ENCODE data around the gene IKZF1. TPM values are rescaled to one million over a fixed set of nuclear protein-coding genes. Genes with fewer than 3 reads are reported as not detected.

The IKZF1 gene
- polyA plus RNA-seq, 2 of the 4 experiments (the other 2 are of a cell fraction), result not detected

DNA sequence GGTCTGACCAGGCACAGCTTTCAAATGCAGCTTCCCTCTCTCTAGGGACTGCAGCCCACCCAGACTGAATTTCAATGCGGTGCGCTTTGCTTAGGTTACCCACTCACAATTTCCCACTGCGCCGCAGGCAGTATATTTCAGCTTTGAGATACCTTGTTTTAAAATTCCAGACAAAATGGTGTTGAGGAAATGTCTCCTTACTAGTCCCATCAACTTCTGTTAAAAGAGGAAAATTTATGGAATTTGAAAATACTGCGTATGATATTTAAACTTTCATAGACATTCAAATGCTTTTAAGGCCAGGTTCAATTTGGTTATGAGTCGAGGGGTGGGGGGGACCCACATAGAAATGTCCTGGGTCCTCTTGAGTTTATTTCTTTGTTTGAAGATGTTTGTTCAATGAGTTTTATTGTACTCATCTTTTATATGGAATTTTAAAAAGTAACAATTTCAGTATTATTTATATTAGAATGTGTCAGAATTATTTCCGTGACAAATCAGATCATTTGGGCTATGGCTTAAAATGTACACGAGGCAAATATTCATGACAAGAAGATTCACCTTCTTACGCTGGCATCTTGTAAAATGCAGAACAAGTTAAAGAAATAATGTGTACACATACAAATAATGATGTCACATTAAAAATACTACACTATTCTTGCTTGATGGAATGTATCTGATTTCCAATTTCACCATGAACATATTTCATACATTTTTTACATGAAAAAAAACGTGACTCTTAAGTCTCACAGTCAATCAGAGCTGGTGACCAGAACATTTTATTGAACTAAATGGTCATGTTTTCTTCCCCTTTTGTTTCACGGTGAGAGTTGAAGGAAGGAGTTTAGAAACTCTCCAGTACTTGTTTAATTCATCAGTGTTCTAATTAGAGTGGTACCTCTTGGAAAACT is 1.3 kb downstream of the IKZF1 start:
- ChIA-PET POLR2A (no interaction called here), CTCF (interaction anchor here (0.6 kb wide), 1 partner anchor 835 kb away, joined by 3 read pairs; no protein-coding TSS in a partner anchor)
- ATAC-seq (no peak), DNase-seq (ENCODE audit: low read depth in 1 of 2, low spot score in 1 of 2) (no peak), FAIRE-seq (no peak)
- no peak overlapping the region for H3K27ac ChIP-seq
- H3K4me1 ChIP-seq, result 0 out of 3 replicates have a peak, but pooled peaks cover 7% of the 10 kb centered on the region
- WGBS (ENCODE audit: missing lambda C conversion rate), result 65% methylated on average over 11 of the region's 11 CpGs
- H3K4me3 ChIP-seq, result no peak overlapping the region
- no peak overlapping the region for H3K4me2 ChIP-seq
- no peaks in the 10 kb centered on the region for H3K9me3 ChIP-seq
- TF ChIP-seq HOXA7 (CRISPR knock-in tag; IDR thresholded peaks at IDR 0.05) (no peak), ZFP36 (IDR thresholded peaks at IDR 0.05; ENCODE audit: borderline replicate concordance, partially characterized antibody) (no peak), FOSB (CRISPR knock-in tag; IDR thresholded peaks at IDR 0.05) (no peak), TP53 (CRISPR knock-in tag; IDR thresholded peaks at IDR 0.05) (no peak), HES2 (IDR thresholded peaks at IDR 0.05) (no peak), EHMT2 (IDR thresholded peaks at IDR 0.05; ENCODE audit: low read depth) (no peak)

GRCh38 chr7:50306494-50307367 is 2.2 kb downstream of the IKZF1 start:
- Histone ChIP-seq H3K9me3 (no peaks in the 10 kb centered on the region), H3K4me3 (no peak overlapping the region), H3K27ac (no peak overlapping the region), H3K4me2 (no peak overlapping the region), H3K4me1 (0 out of 3 replicates have a peak, but pooled peaks cover 7% of the 10 kb centered on the region)
- ChIA-PET CTCF (no interaction called here), POLR2A (no interaction called here)
- DNase-seq (ENCODE audit: low read depth in 1 of 2, low spot score in 1 of 2), result no peak
- ATAC-seq, result no peak
- no peak for TF ChIP-seq ZSCAN20 (CRISPR knock-in tag; IDR thresholded peaks at IDR 0.05)
- no peak for TF ChIP-seq MAZ (IDR thresholded peaks at IDR 0.05; ENCODE audit: borderline replicate concordance, low read depth, low read length)
- no peak for TF ChIP-seq HOXB5 (CRISPR knock-in tag; IDR thresholded peaks at IDR 0.05)
- 54% methylated on average over 10 of the region's 10 CpGs for WGBS (ENCODE audit: missing lambda C conversion rate)
- FAIRE-seq, result no peak

DNA sequence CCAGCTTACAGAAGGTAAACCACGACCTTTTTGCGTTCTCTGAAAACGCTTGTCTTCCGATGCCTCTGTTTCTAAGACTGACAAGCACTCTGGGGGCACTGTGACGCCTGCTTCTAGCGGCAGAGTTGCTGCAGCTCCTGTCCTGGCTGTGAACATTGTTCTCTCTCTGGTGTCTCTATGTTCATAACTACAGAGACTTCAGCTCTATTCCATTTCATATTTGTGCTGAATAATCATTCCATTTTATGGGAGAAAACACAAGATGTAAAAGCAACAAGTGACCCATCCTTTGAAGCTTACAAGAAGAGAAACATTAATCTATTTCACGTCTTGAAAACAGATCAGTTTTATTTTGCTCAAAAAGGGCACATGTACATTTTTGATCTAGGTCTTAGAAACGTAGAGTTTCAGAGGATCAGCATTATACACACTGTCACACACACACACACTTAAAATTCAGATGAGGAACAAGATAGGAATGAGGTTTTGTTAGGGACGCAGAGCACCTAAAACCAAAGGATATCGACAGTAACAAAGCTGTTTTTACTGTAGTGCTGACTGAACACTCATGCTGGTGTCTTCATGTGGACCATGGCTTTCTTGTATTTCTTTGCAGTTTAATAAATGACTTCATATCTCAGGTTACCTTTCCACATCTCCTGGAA is 3.0 kb downstream of the IKZF1 start:
- Histone ChIP-seq H3K9me3 (no peaks in the 10 kb centered on the region), H3K4me1 (0 out of 3 replicates have a peak, but pooled peaks cover 7% of the 10 kb centered on the region), H3K27ac (no peak overlapping the region), H3K4me3 (no peak overlapping the region), H3K4me2 (no peak overlapping the region)
- no peak for FAIRE-seq
- peak; percentile 8 for TF ChIP-seq MAFK (IDR thresholded peaks at IDR 0.05; ENCODE audit: partially characterized antibody)
- no peak for TF ChIP-seq BHLHE40 (IDR thresholded peaks at IDR 0.05; ENCODE audit: low read depth, low read length)
- POLR2A ChIA-PET, result no interaction called here
- ATAC-seq, result no peak
- WGBS (ENCODE audit: missing lambda C conversion rate), result 40% methylated on average over 10 of the region's 10 CpGs
- no peak for DNase-seq (ENCODE audit: low read depth in 1 of 2, low spot score in 1 of 2)
- CTCF ChIA-PET, result no interaction called here

GRCh38 chr7:50308203-50308531 is 3.7 kb downstream of the IKZF1 start:
- no peak for FAIRE-seq
- H3K4me1 ChIP-seq, result 0 out of 3 replicates have a peak, but pooled peaks cover 7% of the 10 kb centered on the region
- no peak overlapping the region for H3K4me3 ChIP-seq
- 51% methylated on average over 3 of the region's 3 CpGs for WGBS (ENCODE audit: missing lambda C conversion rate)
- H3K27ac ChIP-seq, result no peak overlapping the region
- ChIA-PET CTCF (no interaction called here), POLR2A (no interaction called here)
- H3K4me2 ChIP-seq, result no peak overlapping the region
- H3K9me3 ChIP-seq, result no peaks in the 10 kb centered on the region
- DNase-seq (ENCODE audit: low read depth in 1 of 2, low spot score in 1 of 2), result no peak
- ATAC-seq, result no peak
- TF ChIP-seq HOXB5 (CRISPR knock-in tag; IDR thresholded peaks at IDR 0.05), result no peak
- TF ChIP-seq MYC (IDR thresholded peaks at IDR 0.05; ENCODE audit: borderline replicate concordance, low read length), result no peak
- TF ChIP-seq SMC3 (IDR thresholded peaks at IDR 0.05), result no peak
- no peak for TF ChIP-seq POLR2AphosphoS2 (conservative IDR thresholded peaks at IDR 0.05; ENCODE audit: low read length)
- no peak for TF ChIP-seq BHLHE40 (IDR thresholded peaks at IDR 0.05; ENCODE audit: low read depth, low read length)
- no peak for TF ChIP-seq KDM5A (IDR thresholded peaks at IDR 0.05)
- TF ChIP-seq, protein P1, sequence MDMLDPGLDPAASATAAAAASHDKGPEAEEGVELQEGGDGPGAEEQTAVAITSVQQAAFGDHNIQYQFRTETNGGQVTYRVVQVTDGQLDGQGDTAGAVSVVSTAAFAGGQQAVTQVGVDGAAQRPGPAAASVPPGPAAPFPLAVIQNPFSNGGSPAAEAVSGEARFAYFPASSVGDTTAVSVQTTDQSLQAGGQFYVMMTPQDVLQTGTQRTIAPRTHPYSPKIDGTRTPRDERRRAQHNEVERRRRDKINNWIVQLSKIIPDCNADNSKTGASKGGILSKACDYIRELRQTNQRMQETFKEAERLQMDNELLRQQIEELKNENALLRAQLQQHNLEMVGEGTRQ (IDR thresholded peaks at IDR 0.05), result no peak
- TF ChIP-seq PBX3 (IDR thresholded peaks at IDR 0.05), result no peak
- no peak for TF ChIP-seq RAD21 (conservative IDR thresholded peaks at IDR 0.05 in 1 of 2, IDR thresholded peaks at IDR 0.05 in 1 of 2)
- no peak for TF ChIP-seq CTCF (IDR thresholded peaks at IDR 0.05)
- TF ChIP-seq ELK1 (IDR thresholded peaks at IDR 0.05; ENCODE audit: low read depth, low read length), result no peak
- TF ChIP-seq SREBF2 (IDR thresholded peaks at IDR 0.05), result no peak
- TF ChIP-seq CBX8 (IDR thresholded peaks at IDR 0.05), result no peak
- no peak for TF ChIP-seq ZFP36 (IDR thresholded peaks at IDR 0.05; ENCODE audit: borderline replicate concordance, partially characterized antibody)
